Osteocyte (in vitro differentiated cells): ENCODE measurements around the gene ZDHHC1. TPM values are rescaled to one million over a fixed set of nuclear protein-coding genes. Genes with fewer than 3 reads are reported as not detected.

ENCODE experiments used
- DNase-seq: peaks from one replicate; pipeline ENCODE4 v3.0.0; 2021; ENCODE audit warnings: mixed read lengths; ENCODE audit not compliant: unreplicated experiment; ENCODE audit errors: extremely low spot score
- H3K27ac Mint-ChIP-seq: one replicate; pipeline ENCODE4 v1.8.0; 2021; ENCODE audit warnings: mild to moderate bottlenecking, mixed read lengths; ENCODE audit not compliant: unreplicated experiment
- H3K27me3 Mint-ChIP-seq: one replicate; pipeline ENCODE4 v1.8.0; 2021; ENCODE audit warnings: mixed read lengths; ENCODE audit not compliant: unreplicated experiment
- H3K36me3 Mint-ChIP-seq: one replicate; pipeline ENCODE4 v1.8.0; 2021; ENCODE audit warnings: mixed read lengths; ENCODE audit not compliant: unreplicated experiment
- H3K4me1 Mint-ChIP-seq: one replicate; pipeline ENCODE4 v1.8.0; 2021; ENCODE audit warnings: mixed read lengths; ENCODE audit not compliant: unreplicated experiment
- H3K4me3 Mint-ChIP-seq: one replicate; pipeline ENCODE4 v1.8.0; 2021; ENCODE audit warnings: mild to moderate bottlenecking, moderate library complexity, mixed read lengths; ENCODE audit not compliant: unreplicated experiment
- H3K9me3 Mint-ChIP-seq: one replicate; pipeline ENCODE4 v1.8.0; 2021; ENCODE audit warnings: mixed read lengths; ENCODE audit not compliant: unreplicated experiment
- CTCF ChIP-seq: fragments of 200-600 bp; sonication (generic); IDR thresholded peaks from 2 replicates; pipeline ENCODE4 v1.5.0; 2021; ENCODE audit warnings: antibody characterized with exemption, mild to moderate bottlenecking, moderate library complexity
- long read RNA-seq: library from polyadenylated mRNA; unstranded; transcript quantifications from one replicate; pipeline ENCODE4 v2.0.0, GENCODE V29; 2021
- total RNA-seq: library from RNA; stranded (reverse); gene quantifications from 2 replicates; pipeline ENCODE4 v1.2.1, GENCODE V29; 2021

Gene ZDHHC1, protein sequence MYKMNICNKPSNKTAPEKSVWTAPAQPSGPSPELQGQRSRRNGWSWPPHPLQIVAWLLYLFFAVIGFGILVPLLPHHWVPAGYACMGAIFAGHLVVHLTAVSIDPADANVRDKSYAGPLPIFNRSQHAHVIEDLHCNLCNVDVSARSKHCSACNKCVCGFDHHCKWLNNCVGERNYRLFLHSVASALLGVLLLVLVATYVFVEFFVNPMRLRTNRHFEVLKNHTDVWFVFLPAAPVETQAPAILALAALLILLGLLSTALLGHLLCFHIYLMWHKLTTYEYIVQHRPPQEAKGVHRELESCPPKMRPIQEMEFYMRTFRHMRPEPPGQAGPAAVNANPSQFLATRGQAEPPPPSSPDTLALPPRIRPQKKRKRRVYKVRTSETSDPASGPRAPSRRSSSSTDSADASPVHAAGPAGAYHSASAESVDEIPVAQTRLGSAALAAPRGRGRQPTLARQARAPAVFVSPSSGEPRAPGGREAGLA
- 13.5 and 15.4 TPM in 2 replicates for total RNA-seq
- long read RNA-seq, partial matches to known transcripts = 1 of 1 reads
- long read RNA-seq, other reads (novel, unspliced or antisense) = 0 of 1 reads

DNA sequence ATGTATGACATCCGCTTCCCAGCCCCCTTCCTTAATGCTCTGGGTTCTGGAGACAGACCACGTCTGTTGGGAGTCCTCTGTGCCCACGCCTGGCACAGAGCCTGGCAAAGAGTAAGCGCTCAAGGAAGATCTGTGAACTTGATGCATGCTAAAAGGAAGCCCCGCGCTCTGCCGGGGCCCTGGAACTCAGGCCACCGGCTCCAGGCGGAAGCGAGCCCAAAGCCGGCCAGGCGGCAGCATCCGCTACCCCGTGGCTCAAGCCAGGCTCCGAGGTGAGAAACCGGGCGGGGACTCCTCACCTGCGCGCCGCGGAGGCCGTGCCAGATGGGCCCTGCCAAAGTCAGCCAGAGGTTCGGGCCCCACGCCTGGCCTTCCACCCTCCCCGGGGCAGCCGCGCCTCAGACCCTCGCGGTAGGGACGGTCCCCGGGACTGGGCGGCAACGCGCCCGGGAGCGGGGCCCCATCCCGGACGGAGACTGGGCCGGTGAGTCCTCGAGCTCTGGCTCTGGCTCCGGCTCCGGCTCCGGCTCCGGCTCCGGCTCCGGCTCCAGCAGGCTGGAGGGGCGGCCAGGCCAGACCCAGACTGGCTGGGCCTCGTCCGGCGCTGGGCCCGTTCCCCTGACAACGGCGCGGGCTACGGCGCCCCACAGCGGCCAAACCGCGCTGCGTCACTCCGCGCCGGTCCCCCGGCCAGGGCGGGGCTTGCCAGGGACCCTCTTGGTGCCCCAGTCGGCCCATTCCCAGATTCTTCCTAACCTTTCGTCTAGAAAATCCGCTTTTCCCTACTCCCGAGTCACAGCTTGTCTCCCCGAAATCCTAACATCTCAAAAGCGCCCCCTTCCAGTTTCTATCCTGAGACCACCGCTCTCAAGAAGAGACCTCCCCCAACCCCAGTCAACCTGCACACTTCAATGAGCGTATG, at the start of gene ZDHHC1:
Gene ZDHHC1 (minus strand): TSS at position 606 of the 922 bp plus-strand sequence. CDS start 8,702 bp downstream, outside the sequence.
- Mint-ChIP-seq H3K9me3 (no peaks in the 10 kb centered on the region), H3K36me3 (no peaks in the 10 kb centered on the region), H3K27ac (peak within 1 kb of the TSS; percentile 87), H3K4me1 (peaks cover 16% of the 10 kb centered on the region), H3K27me3 (no peaks in the 10 kb centered on the region), H3K4me3 (peak within 1 kb of the TSS; percentile 81)
- TF ChIP-seq CTCF = peak; percentile 67
- peak; percentile 94 for DNase-seq

- no peak for TF ChIP-seq CTCF
- no peak for DNase-seq
- H3K9me3 Mint-ChIP-seq = no peaks in the 10 kb centered on the region
- H3K27me3 Mint-ChIP-seq = no peaks in the 10 kb centered on the region
- H3K4me3 Mint-ChIP-seq = no peak overlapping the region
- no peaks in the 10 kb centered on the region for H3K36me3 Mint-ChIP-seq
- H3K27ac Mint-ChIP-seq = no peak overlapping the region
- H3K4me1 Mint-ChIP-seq = peaks cover 52% of the 10 kb centered on the region
Observed at GRCh38 chr16:67464565-67464964, 48.3 kb upstream of the ZDHHC1 start.

GRCh38 chr16:67463691-67464090, 47.4 kb upstream of the ZDHHC1 start:
- no peak for DNase-seq
- Mint-ChIP-seq H3K36me3 (no peaks in the 10 kb centered on the region), H3K4me3 (no peak overlapping the region), H3K27me3 (no peaks in the 10 kb centered on the region), H3K9me3 (no peaks in the 10 kb centered on the region), H3K4me1 (peaks cover 61% of the 10 kb centered on the region), H3K27ac (peak overlapping the region; percentile 42)
- TF ChIP-seq CTCF = no peak

GRCh38 chr16:67463059-67463458, 46.8 kb upstream of the ZDHHC1 start:
- Mint-ChIP-seq H3K4me3 (no peak overlapping the region), H3K9me3 (no peaks in the 10 kb centered on the region), H3K36me3 (no peaks in the 10 kb centered on the region), H3K27ac (peak overlapping the region; percentile 42), H3K4me1 (peaks cover 65% of the 10 kb centered on the region), H3K27me3 (no peaks in the 10 kb centered on the region)
- no peak for TF ChIP-seq CTCF
- no peak for DNase-seq
